Activated CD8-positive, alpha-beta T cell treated with anti-CD3 and anti-CD28 coated beads for 36 hours (primary cell): ENCODE data around the gene UNG. TPM values are rescaled to one million over a fixed set of nuclear protein-coding genes. Genes with fewer than 3 reads are reported as not detected.
"Not testable (repeated sequence)": the region's sequence is repeated elsewhere in the genome, so short reads cannot be mapped to it uniquely, and the experiment has no call there.

Experiments
- ATAC-seq: fragments of 200-7000 bp; cut with Tn5 transposase; one replicate; pipeline ENCODE4 v1.10.0; 2021; ENCODE audit warnings: mild to moderate bottlenecking, moderate library complexity
- CTCF ChIA-PET: fragments of 350-600 bp; sonication (Branson Sonifier 250); formaldehyde crosslinking; loops from one replicate; lab custom pipeline; 2021; ENCODE audit warnings: antibody characterized with exemption; lab: Charles Lee
- POLR2A ChIA-PET: fragments of 350-600 bp; sonication (Branson Sonifier 250); formaldehyde crosslinking; loops from one replicate; lab custom pipeline; 2021; ENCODE audit warnings: antibody characterized with exemption; lab: Charles Lee
- DNase-seq: peaks from one replicate; pipeline ENCODE4 v3.0.0-alpha.2; 2020
- H3K27ac Mint-ChIP-seq: one replicate; pipeline ENCODE4 v1.8.0; 2021; ENCODE audit warnings: mild to moderate bottlenecking, mixed read lengths
- H3K27me3 Mint-ChIP-seq: one replicate; pipeline ENCODE4 v1.8.0; 2021; ENCODE audit warnings: mixed read lengths
- H3K36me3 Mint-ChIP-seq: one replicate; pipeline ENCODE4 v1.8.0; 2021; ENCODE audit warnings: low read depth, mixed read lengths
- H3K4me1 Mint-ChIP-seq: one replicate; pipeline ENCODE4 v1.8.0; 2021; ENCODE audit warnings: low read depth, mixed read lengths
- H3K4me3 Mint-ChIP-seq: one replicate; pipeline ENCODE4 v1.8.0; 2021; ENCODE audit warnings: mild to moderate bottlenecking, moderate library complexity, mixed read lengths
- H3K9me3 Mint-ChIP-seq: one replicate; pipeline ENCODE4 v1.8.0; 2021; ENCODE audit warnings: mixed read lengths
- intact Hi-C: fragments of 100-400 bp; cut with micrococcal nuclease; formaldehyde crosslinking; loops from one replicate; pipeline ENCODE4 v1.10.0; 2022
- total RNA-seq, 2 experiments: library from RNA; stranded (reverse); gene quantifications; one replicate each; pipeline ENCODE4 v1.2.3, GENCODE V29; 2021
- TF ChIP-seq, protein P1 (sequence below): fragments of 200-600 bp; IDR thresholded peaks from one replicate; pipeline ENCODE4 v1.8.0; 2022; ENCODE audit warnings: antibody characterized with exemption, mild to moderate bottlenecking

Gene UNG
- total RNA-seq = 10 to 100 TPM; 86.4 to 93.3 TPM

GRCh38 chr12:109097435-109098182 is at the start of gene UNG:
UNG (plus strand) TSS chr12:109097597; CDS start chr12:109097680, 83 bp downstream.
- Mint-ChIP-seq H3K36me3 (peaks cover 38% of the 10 kb centered on the region), H3K4me3 (peak within 1 kb of the TSS; percentile 82), H3K27ac (peak within 1 kb of the TSS; percentile 91), H3K9me3 (no peaks in the 10 kb centered on the region), H3K27me3 (no peaks in the 10 kb centered on the region), H3K4me1 (peaks cover 34% of the 10 kb centered on the region)
- peak; percentile 90 for ATAC-seq
- intact Hi-C loops = loop anchor here (10.0 kb wide), 1 partner anchor 463 kb away; the partner anchor contains the start of gene SELPLG
- peak; percentile 98 for DNase-seq
- ChIA-PET CTCF (interaction anchor here (3.2 to 3.5 kb wide), 2 partner anchors 14 kb away, joined by 13 to 30 read pairs; no protein-coding TSS in a partner anchor), POLR2A (interaction anchor here (1.5 to 1.7 kb wide), 3 partner anchors 11 to 57 kb away, joined by 3 to 4 read pairs (median 4); no protein-coding TSS in a partner anchor)
- TF ChIP-seq, protein P1, sequence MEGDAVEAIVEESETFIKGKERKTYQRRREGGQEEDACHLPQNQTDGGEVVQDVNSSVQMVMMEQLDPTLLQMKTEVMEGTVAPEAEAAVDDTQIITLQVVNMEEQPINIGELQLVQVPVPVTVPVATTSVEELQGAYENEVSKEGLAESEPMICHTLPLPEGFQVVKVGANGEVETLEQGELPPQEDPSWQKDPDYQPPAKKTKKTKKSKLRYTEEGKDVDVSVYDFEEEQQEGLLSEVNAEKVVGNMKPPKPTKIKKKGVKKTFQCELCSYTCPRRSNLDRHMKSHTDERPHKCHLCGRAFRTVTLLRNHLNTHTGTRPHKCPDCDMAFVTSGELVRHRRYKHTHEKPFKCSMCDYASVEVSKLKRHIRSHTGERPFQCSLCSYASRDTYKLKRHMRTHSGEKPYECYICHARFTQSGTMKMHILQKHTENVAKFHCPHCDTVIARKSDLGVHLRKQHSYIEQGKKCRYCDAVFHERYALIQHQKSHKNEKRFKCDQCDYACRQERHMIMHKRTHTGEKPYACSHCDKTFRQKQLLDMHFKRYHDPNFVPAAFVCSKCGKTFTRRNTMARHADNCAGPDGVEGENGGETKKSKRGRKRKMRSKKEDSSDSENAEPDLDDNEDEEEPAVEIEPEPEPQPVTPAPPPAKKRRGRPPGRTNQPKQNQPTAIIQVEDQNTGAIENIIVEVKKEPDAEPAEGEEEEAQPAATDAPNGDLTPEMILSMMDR = no peak

DNA sequence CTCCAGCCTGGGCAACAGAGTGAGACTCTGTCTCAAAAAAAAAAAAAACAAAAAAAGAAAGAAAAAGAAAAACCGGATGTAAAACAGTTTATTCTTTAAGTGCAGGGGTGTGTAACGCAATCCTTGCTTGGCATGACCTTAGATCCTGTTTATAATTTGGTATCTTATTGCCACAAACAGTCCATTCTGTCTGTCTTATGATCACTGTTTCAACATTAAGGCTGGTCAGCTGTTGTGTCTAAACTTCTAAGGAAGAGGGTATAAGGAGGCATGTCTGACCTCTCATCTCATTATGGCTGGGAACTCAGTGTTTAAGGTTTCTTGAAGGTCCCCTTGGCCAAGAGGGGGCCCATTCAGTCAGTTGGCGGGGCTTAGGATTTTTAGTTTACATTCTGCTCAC is 48.7 kb upstream of the UNG start:
- H3K9me3 Mint-ChIP-seq, H3K4me1 Mint-ChIP-seq, DNase-seq, POLR2A ChIA-PET, H3K27ac Mint-ChIP-seq, H3K27me3 Mint-ChIP-seq, ATAC-seq, H3K4me3 Mint-ChIP-seq, intact Hi-C loops, CTCF ChIA-PET, H3K36me3 Mint-ChIP-seq: not testable (repeated sequence)

GRCh38 chr12:109049794-109050193 is 47.6 kb upstream of the UNG start:
- ATAC-seq, DNase-seq, H3K27ac Mint-ChIP-seq, H3K36me3 Mint-ChIP-seq, POLR2A ChIA-PET, CTCF ChIA-PET, H3K4me1 Mint-ChIP-seq, intact Hi-C loops, H3K9me3 Mint-ChIP-seq, H3K4me3 Mint-ChIP-seq, H3K27me3 Mint-ChIP-seq: not testable (repeated sequence)

- Mint-ChIP-seq H3K9me3 (no peaks in the 10 kb centered on the region), H3K27ac (peak overlapping the region; percentile 93), H3K4me3 (peak overlapping the region; percentile 81), H3K27me3 (no peaks in the 10 kb centered on the region), H3K36me3 (peaks cover 7% of the 10 kb centered on the region), H3K4me1 (peaks cover 10% of the 10 kb centered on the region)
- intact Hi-C loops = loop anchor here (2.0 kb wide), 1 partner anchor 41 kb away; the partner anchor contains the start of gene ALKBH2
- ATAC-seq (no peak), DNase-seq (no peak)
- CTCF ChIA-PET = interaction anchor here (0.9 to 1.2 kb wide), 4 partner anchors 35 to 342 kb away, joined by 3 to 5 read pairs (median 3); partner anchors contain the start of gene ALKBH2
- TF ChIP-seq, protein P1 = no peak
- POLR2A ChIA-PET = interaction anchor here (1.1 to 1.8 kb wide), 3 partner anchors 39 to 60 kb away, joined by 3 to 7 read pairs (median 4); no protein-coding TSS in a partner anchor
Measured at GRCh38 chr12:109052097-109052413, 45.3 kb upstream of the UNG start.

DNA sequence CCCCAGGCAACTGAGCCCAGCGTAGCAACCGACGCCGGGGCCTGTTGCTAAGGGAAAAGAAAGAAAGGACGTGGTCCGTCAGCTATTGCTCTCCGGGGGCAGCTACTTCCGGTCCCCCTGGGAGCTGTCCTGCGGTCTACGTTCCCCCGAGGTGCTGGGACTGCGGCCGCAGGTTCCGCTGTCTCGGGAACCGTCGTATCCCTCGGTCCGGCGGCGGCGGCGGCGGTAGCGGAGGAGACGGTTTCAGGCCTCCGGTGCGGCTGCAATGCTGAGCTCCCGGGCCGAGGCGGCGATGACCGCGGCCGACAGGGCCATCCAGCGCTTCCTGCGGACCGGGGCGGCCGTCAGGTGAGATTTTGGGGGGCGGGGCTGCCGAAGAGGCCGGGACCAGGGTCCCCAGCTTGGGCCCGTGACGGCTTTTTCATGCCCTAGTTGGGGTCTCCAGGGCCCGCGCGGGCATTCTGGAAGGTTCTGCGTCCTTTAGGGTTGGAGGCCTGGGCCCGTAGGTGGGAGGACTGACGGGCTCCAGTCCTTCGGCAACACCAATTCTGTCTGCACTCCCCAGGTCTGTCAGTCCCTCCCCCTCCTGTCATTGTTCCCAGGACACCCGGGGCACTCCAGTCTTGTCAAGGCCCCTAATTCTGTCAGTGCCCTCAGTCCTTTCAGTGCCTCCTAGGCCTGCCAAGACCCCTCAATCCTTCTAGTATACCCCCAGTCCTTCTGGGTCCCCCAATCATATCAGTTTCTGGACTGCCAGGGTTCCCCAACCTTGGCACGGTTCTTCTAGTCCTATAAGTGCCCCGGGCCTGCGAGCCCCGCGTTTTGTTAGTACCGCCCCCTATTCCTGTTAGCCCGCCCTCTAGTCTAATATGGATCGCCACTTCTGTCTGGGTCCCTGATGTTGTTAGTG is 44.7 kb upstream of the UNG start, which contains the start of gene USP30:
TSS of gene USP30 (plus strand) at position 163 of the 910 bp plus-strand sequence. CDS start at position 266, 103 bp downstream.
- peaks cover 10% of the 10 kb centered on the region for H3K4me1 Mint-ChIP-seq
- ChIA-PET POLR2A (interaction anchor here (1.1 to 1.8 kb wide), 4 partner anchors 39 to 59 kb away, joined by 3 to 7 read pairs (median 4); partner anchors contain the start of gene ALKBH2), CTCF (interaction anchor here (0.9 to 1.2 kb wide), 4 partner anchors 34 to 341 kb away, joined by 3 to 5 read pairs (median 3); partner anchors contain the start of gene ALKBH2)
- TF ChIP-seq, protein P1 = no peak
- H3K36me3 Mint-ChIP-seq = peaks cover 7% of the 10 kb centered on the region
- H3K27ac Mint-ChIP-seq = peak within 1 kb of the TSS; percentile 93
- H3K27me3 Mint-ChIP-seq = no peaks in the 10 kb centered on the region
- peak; percentile 87 for DNase-seq
- ATAC-seq = peak; percentile 76
- intact Hi-C loops = loop anchor here (2.0 kb wide), 1 partner anchor 40 kb away; the partner anchor contains the start of gene ALKBH2
- peak within 1 kb of the TSS; percentile 81 for H3K4me3 Mint-ChIP-seq
- H3K9me3 Mint-ChIP-seq = no peaks in the 10 kb centered on the region
